NCI-H2107 (cell line): ENCODE results near the gene ATP5MG.
"Not testable (repeated sequence)": the region's sequence is repeated elsewhere in the genome, so short reads cannot be mapped to it uniquely, and the experiment has no call there.

Experiments
- DNase-seq: peaks from one replicate; lab custom pipeline; 2025; lab: John Stamatoyannopoulos, UW

ATP5MG gene

DNA sequence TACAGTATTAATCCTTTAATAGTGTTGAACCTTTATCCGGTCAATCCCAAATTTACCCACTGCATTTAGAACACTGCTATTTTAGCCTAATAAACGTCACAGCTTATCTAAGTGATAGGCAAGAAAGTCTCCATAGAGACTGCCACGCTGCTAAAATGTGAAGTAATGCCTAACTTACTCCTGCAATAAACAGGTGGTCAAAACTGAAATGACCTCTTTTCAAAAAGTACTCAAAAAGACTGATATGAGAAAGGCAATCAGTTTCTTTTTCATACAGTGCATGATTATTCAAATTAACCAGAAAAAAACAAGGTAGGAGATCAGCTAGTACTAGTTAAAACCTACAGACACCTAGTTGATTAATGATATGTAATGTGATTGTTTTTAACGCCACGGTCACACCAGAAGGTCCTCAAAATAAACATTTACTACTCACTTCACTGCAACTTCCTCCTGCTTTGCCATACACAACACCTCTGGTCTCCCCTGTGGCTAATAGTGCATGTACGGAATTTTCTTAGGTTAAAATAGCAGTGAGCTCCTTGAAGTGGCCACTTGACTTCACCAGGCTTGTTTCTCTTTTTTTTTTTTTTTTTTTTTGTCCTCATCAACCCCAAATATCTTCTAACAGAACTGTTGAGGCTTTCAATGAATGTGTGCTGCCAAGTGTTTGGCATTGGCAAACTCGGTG, 8.8 kb downstream of the ATP5MG start:
- no peak for DNase-seq

DNA sequence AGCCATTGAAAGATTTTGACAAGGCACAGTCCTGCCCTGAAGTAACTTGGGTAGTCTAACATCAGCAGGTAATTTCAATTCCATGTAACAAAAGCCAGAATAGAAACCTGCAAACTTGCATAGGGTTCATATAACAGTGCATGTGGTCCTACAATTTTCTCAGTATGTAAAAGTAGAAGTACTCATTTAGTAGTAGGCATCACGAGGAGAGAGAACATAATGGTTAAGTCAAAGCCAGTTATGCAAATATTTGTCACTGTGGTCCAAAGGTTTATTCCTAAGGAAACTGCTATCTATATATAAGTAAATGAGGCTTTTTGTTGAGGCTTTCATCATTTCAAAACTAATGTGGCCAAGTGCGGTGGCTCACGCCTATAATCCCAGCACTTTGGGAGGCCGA, 10.1 kb downstream of the ATP5MG start:
- no peak for DNase-seq

DNA sequence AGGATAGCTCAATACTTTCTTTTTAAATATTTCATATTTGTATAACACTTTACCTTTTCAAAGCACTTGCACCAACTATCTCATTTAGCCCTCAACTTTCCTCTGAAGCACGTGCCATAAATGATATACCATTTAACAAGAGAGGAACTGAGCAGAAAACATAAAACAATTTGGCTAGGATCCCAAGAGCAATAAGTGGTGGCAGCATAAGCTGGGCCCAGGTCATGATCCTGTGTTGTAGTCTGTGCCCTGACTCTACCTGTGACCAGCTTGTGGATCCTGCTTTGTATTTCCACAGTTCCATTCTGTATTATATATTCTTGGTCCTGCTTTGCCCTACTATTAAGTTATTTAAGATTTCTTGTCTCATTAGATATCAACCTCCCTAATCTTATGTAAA, 11.5 kb downstream of the ATP5MG start:
- DNase-seq, result no peak

DNA sequence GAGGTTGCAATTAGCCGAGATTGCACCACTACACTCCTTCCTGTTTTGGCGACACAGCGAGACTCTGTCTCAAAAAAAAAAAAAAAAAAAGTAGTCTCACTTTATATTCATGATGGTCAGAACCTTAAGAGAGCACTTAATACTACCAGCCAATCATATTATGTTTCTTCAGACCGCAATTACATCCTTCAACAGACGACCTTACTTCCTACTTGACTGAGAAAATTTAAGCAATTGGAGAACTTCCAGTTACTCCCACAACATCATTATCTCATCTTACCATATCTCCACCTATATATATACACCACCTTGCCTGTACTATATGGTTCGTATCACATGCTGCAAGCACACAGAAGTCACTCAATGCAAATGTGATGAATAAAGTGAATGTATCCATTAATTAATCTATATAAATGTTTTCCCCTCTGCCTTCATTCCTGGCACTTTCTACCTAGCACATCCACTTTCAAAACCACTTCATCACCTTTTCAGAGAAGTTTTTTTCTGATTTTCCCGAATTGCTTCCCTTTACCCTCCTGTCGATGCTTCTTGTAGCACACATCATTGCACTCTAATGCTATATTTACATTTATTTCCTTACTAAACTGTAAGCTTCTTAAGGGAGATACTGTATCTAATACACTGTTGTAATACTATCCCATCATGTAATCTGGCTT, 13.8 kb downstream of the ATP5MG start:
- DNase-seq, result no peak

DNA sequence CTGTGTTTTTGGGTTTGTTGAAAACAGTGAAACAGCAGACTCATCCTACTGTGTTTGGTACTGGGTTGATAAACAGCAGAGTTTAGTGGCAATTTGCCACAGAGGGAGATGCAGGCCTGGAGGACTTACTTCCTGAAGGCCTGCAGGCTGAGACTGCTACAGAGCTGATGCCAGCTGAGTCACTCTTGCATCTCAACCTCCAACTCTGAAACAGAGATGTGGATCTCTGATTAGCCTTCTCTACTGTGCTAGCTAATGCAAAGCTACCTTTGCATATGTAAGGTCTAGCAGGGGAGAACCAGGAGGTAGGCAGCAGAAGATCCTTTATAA, 14.3 kb downstream of the ATP5MG start:
- no peak for DNase-seq

DNA sequence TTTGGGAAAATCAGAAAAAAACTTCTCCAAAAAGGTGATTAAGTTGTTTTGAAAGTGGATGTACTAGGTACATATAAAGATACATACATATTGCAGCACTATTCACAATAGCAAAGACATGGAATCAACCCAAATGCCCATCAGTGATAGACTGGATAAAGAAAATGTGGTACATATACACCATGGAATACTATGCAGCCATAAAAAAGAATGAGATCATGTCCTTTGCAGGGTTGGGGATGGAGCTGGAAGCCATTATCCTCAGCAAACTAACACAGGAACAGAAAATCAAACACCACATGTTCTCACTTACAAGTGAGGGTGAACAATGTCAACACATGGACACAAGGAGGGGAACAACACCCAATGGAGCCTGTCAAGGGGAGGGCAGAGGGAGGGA, 15.5 kb downstream of the ATP5MG start:
- DNase-seq, result not testable (repeated sequence)

DNA sequence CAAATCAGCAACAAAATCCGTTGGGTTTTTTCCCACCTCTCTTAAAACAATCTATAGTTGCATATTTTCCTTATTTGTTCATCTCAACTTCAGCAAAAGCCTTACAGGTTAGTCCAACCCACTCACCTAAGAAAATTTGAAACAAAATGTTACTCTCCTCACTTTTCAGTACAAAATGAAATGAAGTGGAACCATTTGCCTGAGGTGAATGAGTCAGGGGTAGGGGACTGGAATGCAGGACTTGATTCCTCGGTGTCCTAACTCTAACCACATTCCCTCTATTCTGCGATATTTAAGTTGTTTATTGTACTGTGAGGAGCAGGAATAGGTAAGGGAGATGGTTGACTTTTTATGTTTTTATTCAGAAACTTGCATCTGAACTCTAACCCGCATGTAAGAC, 16.4 kb downstream of the ATP5MG start:
- no peak for DNase-seq

DNA sequence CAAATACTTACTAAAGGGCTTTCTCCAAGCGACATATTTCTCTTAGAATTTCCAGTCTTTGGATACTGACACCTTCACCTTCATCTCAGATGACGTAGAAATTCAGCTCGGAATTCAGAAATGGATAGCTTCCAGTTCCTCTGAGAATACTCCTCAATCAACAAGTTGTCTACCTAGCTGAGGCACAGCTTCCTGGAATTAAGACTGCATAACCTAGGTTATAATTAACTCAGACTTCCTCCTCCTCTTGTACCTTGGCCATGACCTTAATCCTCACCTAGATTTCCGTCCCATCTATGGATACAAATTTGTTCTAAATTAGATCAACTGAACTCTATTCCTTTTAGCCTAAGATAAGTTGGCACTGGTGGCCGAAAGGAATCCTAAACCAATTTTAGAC, 17.4 kb downstream of the ATP5MG start:
- DNase-seq, result no peak

DNA sequence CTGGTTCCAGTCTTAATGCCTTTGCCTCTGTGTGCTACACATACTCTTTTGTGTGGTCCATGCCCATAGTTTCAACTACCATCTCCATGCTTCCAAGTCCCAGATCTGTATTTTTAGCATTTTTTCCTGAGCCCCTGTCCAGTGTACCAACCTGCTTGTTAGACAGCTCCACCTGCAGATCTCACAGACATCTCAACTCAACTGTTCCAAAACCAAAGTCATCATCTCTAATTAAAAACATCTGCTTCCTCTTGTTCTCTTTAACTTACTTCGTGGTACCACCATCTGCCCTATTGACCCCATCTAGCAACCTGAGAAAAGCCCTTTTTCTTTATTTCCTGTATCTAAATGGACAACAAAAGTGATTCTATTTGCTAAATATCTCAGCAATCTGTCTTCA, 26.3 kb downstream of the ATP5MG start:
- no peak for DNase-seq

DNA sequence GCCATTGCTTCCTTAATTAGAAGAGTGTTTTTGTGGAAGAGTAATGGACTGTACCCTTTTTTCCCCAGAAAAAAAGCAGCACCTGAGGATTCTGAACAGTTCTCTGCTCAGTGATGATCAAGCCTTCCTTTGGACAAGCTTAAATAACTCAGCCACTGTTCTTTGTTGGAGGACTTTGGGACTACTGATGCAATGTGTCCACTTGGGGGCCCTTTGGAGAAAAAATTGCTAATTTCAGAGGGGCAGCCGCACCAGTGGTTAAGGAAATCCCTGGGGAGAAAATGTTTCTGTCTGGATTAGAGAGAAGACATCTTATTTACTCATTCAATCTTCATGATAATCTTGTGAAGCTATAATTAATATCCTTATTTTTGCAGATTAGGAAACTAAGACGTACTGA, 29.6 kb downstream of the ATP5MG start:
- no peak for DNase-seq

DNA sequence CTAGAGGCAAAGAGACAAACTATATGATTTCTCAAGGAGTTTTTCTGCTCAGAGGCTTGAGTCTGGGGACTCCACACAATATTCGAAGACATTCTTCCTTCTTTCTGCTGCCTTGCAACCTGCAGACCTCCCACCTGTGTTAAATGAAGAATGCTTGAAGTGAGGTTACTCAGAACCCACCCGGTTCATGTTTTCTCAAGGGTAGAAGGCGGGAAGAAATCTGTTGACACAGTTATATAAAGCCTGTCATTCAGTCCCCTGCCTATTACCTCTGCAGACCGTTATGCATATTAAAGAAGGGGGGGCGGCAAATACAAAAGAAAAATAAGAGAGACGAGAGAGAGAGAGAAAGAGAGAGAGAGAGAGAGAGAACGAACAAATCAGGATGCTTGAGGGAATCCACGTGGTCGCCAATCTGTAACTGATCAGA, 32.7 kb downstream of the ATP5MG start:
- DNase-seq, result no peak

DNA sequence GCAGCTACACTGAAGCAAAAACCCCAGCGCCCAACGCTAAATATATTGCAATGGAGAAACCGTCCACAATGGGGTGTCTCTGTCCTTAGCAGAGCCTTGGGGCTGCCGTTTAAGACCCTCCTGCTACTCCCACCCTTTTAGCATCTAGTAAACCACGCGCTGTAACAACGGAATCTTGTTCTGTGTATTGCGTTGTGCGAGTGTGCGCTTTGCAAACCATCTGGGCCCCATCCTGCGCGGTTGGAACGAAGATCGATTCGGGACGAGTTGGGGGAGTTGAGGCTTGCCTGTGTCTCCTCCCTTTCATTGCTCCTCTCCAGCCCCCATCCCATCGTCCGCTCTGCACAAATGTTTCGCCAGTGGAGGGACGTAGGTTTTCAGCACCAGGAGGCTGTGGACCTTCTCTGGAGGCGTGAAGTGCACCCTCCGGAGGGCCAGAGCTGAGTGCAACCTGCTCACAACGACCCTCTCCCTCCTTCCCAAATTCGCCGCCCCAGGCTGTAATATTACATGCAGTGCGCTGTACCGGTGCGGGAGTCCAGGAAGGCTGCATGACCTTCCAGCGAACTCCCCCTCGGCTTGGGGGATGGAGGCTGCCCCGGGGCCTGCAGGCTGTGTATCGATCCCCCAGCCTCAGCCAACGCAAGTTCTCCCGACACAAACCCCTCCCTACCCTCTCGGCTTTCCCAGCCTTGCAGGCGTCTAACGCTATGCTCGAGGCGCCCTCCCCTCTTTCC, 33.3 kb downstream of the ATP5MG start:
- no peak for DNase-seq

DNA sequence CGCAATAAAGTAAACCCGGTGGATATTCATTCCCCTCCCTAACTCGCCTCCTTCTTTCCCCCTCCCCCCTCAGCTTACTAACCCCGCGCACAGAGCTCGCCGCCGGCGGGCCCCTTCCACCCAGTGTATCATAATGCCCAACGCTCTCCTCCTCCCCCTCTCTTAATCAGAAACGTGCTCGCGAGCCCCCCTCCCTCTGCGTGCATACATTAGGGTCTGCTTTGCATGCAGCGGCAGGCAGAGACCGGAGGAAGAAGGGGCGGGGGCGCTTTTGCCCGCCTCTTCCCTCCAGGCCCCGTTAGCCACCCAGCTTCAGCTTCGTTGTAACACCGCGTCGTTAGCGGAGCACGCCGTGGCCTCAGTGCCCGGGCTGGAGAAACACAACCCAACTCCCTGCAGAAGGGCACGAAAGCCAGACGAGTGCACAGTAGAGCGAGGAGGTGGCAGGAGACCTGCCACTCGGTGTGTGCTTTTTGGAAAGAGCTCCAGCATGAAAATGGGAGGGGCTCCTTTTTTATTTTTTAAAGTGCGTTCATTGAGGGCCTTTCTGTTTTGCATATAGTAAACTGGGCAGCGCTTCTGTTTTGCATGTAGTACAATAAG, 34.0 kb downstream of the ATP5MG start:
- DNase-seq, result peak; percentile 39

DNA sequence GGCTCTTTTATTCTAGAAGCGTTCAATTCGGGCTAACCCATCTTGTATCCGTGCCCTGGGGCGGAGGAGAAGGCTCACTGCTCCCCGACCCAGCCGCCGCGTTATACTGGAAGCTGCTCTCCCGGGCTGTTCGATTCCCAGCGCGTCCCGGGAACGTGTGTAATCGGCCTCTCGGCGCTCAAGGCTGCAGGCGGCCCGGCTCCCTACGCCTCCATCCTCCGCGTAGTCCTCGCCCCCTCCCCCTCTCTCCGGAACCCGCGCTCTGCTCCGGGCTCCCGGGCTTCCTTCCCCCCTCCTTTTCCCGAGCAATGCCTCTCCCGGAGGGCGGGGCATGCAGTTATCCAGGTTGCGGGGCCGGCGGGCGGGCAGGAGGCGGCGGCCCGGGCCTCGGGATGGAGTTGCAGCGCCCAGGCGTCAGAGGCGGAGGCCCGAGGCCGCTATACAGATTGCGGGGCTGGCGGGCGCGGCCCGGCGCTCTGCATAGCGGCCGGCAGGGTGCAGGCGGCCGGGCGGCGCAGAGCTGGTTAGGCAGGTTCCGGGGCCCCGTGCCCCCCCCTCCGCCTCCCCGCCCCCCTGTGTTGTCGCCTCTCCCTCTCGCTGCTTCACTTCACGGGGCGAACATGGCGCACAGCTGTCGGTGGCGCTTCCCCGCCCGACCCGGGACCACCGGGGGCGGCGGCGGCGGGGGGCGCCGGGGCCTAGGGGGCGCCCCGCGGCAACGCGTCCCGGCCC, 34.7 kb downstream of the ATP5MG start, which contains the start of gene KMT2A:
KMT2A (plus strand) TSS at position 600 of the 732 bp plus-strand sequence; CDS start at position 621, 21 bp downstream.
- peak; percentile 93 for DNase-seq

DNA sequence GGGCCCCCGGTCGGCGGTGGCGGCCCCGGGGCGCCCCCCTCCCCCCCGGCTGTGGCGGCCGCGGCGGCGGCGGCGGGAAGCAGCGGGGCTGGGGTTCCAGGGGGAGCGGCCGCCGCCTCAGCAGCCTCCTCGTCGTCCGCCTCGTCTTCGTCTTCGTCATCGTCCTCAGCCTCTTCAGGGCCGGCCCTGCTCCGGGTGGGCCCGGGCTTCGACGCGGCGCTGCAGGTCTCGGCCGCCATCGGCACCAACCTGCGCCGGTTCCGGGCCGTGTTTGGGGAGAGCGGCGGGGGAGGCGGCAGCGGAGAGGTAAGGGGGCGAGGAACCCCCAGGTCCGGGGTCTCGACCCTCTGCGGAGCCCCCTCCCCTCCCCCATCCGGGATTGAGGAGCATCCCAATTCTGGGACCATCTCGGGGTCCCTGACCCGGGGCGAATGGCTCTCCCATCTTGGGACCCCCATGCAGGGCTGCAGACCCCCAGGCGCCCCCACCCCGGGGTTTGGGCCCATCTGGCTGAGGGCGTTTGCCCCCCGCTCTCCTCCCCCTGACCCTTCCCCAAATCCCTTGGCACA, 35.3 kb downstream of the ATP5MG start:
- DNase-seq, result no peak

DNA sequence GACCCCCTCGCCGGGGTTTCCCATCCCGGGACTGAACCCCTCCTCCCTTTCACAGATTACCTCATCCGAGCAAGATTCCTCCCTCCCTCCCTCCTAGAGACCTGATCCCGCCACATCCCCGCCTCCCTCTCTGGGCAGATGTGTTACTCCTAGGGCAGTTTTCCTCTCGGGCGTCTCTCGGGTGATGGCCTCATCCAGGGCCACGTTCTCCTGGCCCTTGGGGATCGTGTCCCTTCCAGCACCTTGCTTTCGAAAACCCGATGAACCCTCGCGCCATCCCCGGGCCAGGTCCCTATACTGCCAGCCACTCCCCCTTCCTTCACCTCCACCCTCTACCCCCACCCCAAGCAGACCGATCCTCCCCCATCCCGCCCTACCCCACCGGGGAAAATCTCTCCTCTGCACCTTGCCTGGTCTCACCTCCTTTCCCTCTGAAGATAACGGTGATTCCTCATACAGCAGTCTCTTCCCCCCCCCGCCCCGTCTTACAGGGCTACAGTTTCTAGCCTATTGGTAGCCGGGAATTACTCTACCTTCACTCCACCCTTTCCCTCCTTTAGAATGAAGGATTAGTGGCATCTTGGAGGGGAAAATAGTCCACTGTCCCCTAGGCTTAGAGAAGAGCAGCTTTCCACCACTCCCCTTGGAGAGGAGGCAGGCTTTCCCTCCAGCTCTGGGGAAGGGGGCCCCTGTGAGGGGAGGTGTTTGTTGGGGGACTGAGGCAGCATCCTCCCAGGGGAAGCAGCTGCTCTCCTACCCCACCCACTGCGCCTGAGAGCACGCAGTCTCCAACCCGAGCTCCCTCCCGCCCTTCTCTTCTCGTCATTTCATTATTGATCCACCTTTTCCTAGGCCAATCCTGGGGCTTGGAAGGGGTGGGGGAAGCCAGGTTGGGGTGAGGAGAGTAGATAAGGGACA, 36.1 kb downstream of the ATP5MG start:
- DNase-seq, result no peak

DNA sequence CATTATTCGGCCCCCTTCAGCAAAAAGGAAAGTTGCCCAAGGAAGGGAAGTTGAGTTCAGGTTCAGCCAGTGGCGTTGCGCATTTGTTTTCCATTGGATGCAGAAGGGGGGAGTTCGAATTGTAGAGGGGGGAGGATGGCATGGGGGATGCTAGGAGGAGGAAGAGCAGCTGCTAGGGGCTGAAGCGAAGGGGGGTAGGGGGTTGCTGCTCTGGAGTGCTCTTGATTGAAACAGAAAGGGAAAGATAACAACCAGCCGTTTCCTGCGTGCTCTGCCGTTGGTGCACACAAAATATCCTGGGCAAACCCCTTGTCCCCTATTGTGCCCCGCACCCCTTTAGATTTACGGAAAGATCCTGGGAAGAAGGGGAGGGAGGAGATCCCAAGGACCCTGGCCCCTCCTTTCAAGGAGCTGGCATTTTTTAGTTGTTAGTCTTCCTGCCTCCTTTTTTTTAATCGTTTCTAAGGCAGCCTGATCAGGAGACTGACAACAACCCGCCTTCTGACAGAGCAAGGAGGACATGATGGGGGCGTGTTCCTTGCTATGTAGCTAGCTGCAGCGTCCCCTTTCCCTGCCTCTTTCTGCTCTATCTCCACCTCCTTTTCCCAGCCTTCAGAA, 37.0 kb downstream of the ATP5MG start:
- DNase-seq, result no peak

DNA sequence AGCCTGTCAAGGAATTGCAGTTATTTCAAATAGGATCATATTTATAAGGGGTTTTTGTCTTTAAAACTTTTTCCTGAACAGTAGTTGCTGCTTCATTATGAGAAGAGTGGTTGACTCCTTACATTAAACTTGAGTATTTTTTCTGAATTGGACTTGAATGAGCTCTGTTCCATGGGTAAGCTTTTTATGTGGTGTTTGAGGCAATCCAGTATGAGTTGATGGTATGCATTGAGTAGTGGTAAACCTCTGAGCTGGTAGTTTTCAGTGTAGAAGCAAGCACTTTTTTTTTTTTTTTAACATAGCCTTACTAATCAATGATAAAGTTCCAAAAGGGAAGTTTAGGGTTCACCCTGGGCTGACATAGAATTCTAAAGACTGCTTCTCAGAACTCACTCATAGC, 38.2 kb downstream of the ATP5MG start:
- DNase-seq, result no peak

DNA sequence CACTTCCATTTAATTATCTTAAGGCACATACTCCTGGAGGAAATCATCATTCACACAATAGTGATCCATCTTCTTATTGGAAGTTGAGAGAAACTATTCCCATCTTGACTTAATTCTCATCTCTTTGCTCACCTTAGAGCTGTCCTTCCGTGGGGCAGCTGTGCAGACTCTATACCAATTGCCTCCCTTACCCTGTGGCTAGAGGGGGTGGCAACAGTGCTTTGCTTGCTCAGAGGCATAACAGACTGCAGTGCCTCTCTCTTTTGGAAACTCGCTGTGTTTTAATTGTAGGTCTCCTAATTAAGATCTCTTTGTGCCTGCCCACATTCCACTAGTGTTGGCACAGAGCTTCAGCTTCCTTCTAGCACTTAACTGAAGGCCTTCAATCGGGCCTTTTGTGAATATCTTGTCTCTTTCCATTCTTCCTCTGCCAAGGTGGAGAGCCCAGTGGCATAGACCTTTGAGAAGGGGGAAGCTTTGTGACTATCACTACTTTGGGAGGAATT, 40.4 kb downstream of the ATP5MG start:
- no peak for DNase-seq

DNA sequence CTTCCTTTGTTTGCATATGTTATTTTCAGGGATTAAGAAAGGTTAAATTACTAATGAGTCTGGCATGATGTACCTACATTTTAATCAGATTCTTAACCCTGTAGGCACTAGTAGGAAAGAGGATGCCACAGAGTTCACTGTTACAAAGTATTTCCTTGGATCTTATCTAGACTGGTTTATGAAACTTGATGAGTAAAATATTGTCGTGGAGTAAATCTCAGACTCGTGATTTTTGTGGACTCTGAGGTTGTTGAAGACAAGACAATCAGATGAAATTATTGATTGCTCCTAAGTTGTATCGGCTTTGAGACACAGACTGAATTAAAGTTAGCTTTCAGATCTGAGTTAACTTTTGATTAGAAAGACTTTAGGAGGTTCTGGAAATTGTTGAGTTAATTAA, 40.9 kb downstream of the ATP5MG start:
- no peak for DNase-seq
